ENCODE results near the gene KLHL33.

GRCh38 chr14:20469890-20470602, 34.1 kb upstream of the KLHL33 start:
- TF ChIP-seq YY1 (IDR thresholded peaks at IDR 0.05; ENCODE audit: insufficient read depth, insufficient read length) (no peak), ZNF274 (IDR thresholded peaks at IDR 0.05; ENCODE audit: low read depth, low read length) (no peak)
